Body of pancreas (tissue), 4 donors: ENCODE measurements around the gene ZNF521. TPM values are rescaled to one million over a fixed set of nuclear protein-coding genes. Genes with fewer than 3 reads are reported as not detected.

Experiments
- ATAC-seq: fragments of 150-250 bp; one replicate; pipeline ENCODE4 v1.9.1; 2016
- DNase-seq, 4 donors: peaks; one replicate each; pipeline ENCODE4 v3.0.0-alpha.2; 2019
- H3K27ac ChIP-seq, 4 donors: fragments of 200-600 bp; sonication (generic); 1 replicate in 3 of 4; 2 replicates in 1 of 4; pipeline versions ENCODE4 v1.5.1 to v1.6.1; 2016 to 2019; ENCODE audit warnings: mild to moderate bottlenecking in 1 of 4, mixed read lengths in 1 of 4, moderate library complexity in 1 of 4
- H3K27me3 ChIP-seq, 2 donors: fragments of 200-600 bp; sonication (generic); one replicate each; pipeline ENCODE4 v1.6.0; 2016; ENCODE audit warnings: mild to moderate bottlenecking in 1 of 2
- H3K36me3 ChIP-seq, 2 donors: fragments of 200-600 bp; sonication (generic); replicated peaks in 1 of 2; 2 replicates each; pipeline ENCODE4 v1.5.1; 2016; ENCODE audit warnings: low read depth in 2 of 2; ENCODE audit not compliant: insufficient read depth in 1 of 2
- H3K4me1 ChIP-seq: fragments of 200-600 bp; sonication (generic); one replicate; pipeline ENCODE4 v1.6.0; 2016
- H3K4me3 ChIP-seq, 2 donors: fragments of 200-600 bp; sonication (generic); 1 replicate in 1 of 2; 2 replicates in 1 of 2; pipeline ENCODE4 v1.5.1; 2016 to 2019
- H3K9me3 ChIP-seq, 3 donors: fragments of 200-600 bp; sonication (generic); 1 replicate in 2 of 3; 2 replicates in 1 of 3; pipeline ENCODE4 v1.5.1; 2016
- CTCF ChIP-seq, 7 experiments: fragments of 450-650 bp in 4 of 7; fragments of 200-600 bp in 3 of 7; sonication (generic) in 3 of 7; IDR thresholded peaks; one replicate each; pipeline ENCODE4 v1.5.1; 2016 to 2019; ENCODE audit warnings: antibody characterized with exemption in 7 of 7
- POLR2A ChIP-seq, 3 donors: fragments of 450-650 bp; IDR thresholded peaks; one replicate each; pipeline ENCODE4 v1.6.1; 2016; ENCODE audit warnings: antibody characterized with exemption in 3 of 3, mild to moderate bottlenecking in 2 of 3
- WGBS, 2 donors: methylation state at CpG; one replicate each; pipeline ENCODE4 v1.1.5; 2017; 5-methylcytosine and 5-hydroxymethylcytosine counted together
- intact Hi-C: fragments of 100-400 bp; cut with DNase I; formaldehyde crosslinking; loops from one replicate; pipeline ENCODE4 v1.15.1; 2023
- total RNA-seq, 2 donors: library from RNA; depleted of rRNA; stranded (reverse); fragments of >200 nt; gene quantifications; one replicate each; pipeline ENCODE4 v1.1.0, GENCODE V29; 2016

Gene ZNF521
- total RNA-seq, 2 donors from 2014 or later, result 3.3 to 17.4 TPM

GRCh38 chr18:25112821-25113434 is 239.0 kb downstream of the ZNF521 start:
- H3K4me3 ChIP-seq, result no peak overlapping the region
- intact Hi-C loops, result no loop called here
- DNase-seq (no peak), ATAC-seq (no peak)
- no peaks in the 10 kb centered on the region for H3K27me3 ChIP-seq
- 67 to 86% methylated on average over 7 of the region's 7 CpGs for WGBS, 2 donors
- H3K36me3 ChIP-seq, result no peaks in the 10 kb centered on the region
- H3K9me3 ChIP-seq, result no peaks in the 10 kb centered on the region
- no peaks in the 10 kb centered on the region for H3K4me1 ChIP-seq
- TF ChIP-seq CTCF (IDR thresholded peaks at IDR 0.05), result no peak
- TF ChIP-seq POLR2A (IDR thresholded peaks at IDR 0.05), result no peak
- H3K27ac ChIP-seq, result no peak overlapping the region

- intact Hi-C loops, result no loop called here
- ATAC-seq, result no peak
- 63 to 72% methylated on average over 13 of the region's 13 CpGs for WGBS, 2 donors
- TF ChIP-seq POLR2A (IDR thresholded peaks at IDR 0.05) (no peak), CTCF (IDR thresholded peaks at IDR 0.05) (no peak)
- Histone ChIP-seq H3K27ac (no peak overlapping the region), H3K4me3 (no peak overlapping the region), H3K4me1 (no peaks in the 10 kb centered on the region), H3K36me3 (no peaks in the 10 kb centered on the region), H3K27me3 (no peaks in the 10 kb centered on the region), H3K9me3 (no peaks in the 10 kb centered on the region)
- DNase-seq, result no peak
Measured at GRCh38 chr18:25111377-25112288, 240.3 kb downstream of the ZNF521 start.

- no peaks in the 10 kb centered on the region for H3K36me3 ChIP-seq
- ATAC-seq (no peak), DNase-seq (no peak)
- H3K4me1 ChIP-seq, result no peaks in the 10 kb centered on the region
- intact Hi-C loops, result no loop called here
- H3K27ac ChIP-seq, result no peak overlapping the region
- no peak for TF ChIP-seq POLR2A (IDR thresholded peaks at IDR 0.05)
- no peak for TF ChIP-seq CTCF (IDR thresholded peaks at IDR 0.05)
- WGBS, 2 donors, result 70 to 78% methylated on average over 3 of the region's 3 CpGs
- no peaks in the 10 kb centered on the region for H3K27me3 ChIP-seq
- H3K9me3 ChIP-seq, result no peaks in the 10 kb centered on the region
- H3K4me3 ChIP-seq, result no peak overlapping the region
Measured at GRCh38 chr18:25109484-25109883, 242.5 kb downstream of the ZNF521 start.

GRCh38 chr18:25103468-25104155 is 248.4 kb downstream of the ZNF521 start:
- no peak overlapping the region for H3K4me3 ChIP-seq
- 49 to 65% methylated on average over 4 of the region's 4 CpGs for WGBS, 2 donors
- H3K27me3 ChIP-seq, result no peaks in the 10 kb centered on the region
- no peaks in the 10 kb centered on the region for H3K36me3 ChIP-seq
- ATAC-seq, result no peak
- no peaks in the 10 kb centered on the region for H3K9me3 ChIP-seq
- intact Hi-C loops, result no loop called here
- H3K27ac ChIP-seq, result no peak overlapping the region
- no peak for DNase-seq
- TF ChIP-seq CTCF (IDR thresholded peaks at IDR 0.05), result no peak
- no peak for TF ChIP-seq POLR2A (IDR thresholded peaks at IDR 0.05)
- no peaks in the 10 kb centered on the region for H3K4me1 ChIP-seq
